Liver (tissue), 3 donors: Measurements from ENCODE around the gene KIF2B.
"Not testable (repeated sequence)": the region's sequence is repeated elsewhere in the genome, so short reads cannot be mapped to it uniquely, and the experiment has no call there.

Experiments used
- CTCF ChIP-seq: fragments of 150-350 bp; IDR thresholded peaks from 2 replicates; pipeline ENCODE4 v1.5.1; 2017; ENCODE audit warnings: improper control_type of control experiment, low read depth, low read length; ENCODE audit not compliant: missing input control
- HNF4A ChIP-seq, 2 donors: conservative IDR thresholded peaks; 2 replicates each; pipeline ENCODE4 v1.6.1; 2016; ENCODE audit warnings: antibody characterized with exemption in 2 of 2, mild to moderate bottlenecking in 2 of 2
- RAD21 ChIP-seq, 2 donors: IDR thresholded peaks; 2 replicates each; pipeline ENCODE4 v1.6.1; 2016; ENCODE audit warnings: antibody characterized with exemption in 2 of 2, mild to moderate bottlenecking in 2 of 2
- SP1 ChIP-seq: IDR thresholded peaks from 2 replicates; pipeline ENCODE4 v1.6.1; 2018; ENCODE audit warnings: antibody characterized with exemption, mild to moderate bottlenecking
- YY1 ChIP-seq: IDR thresholded peaks from 2 replicates; pipeline ENCODE4 v1.6.1; 2016; ENCODE audit warnings: antibody characterized with exemption, mild to moderate bottlenecking
- TF ChIP-seq, protein P1 (sequence below): IDR thresholded peaks from 2 replicates; pipeline ENCODE4 v1.6.1; 2016; ENCODE audit warnings: antibody characterized with exemption
- TF ChIP-seq, protein P2 (sequence below): IDR thresholded peaks from 2 replicates; pipeline ENCODE4 v1.6.1; 2016; ENCODE audit warnings: antibody characterized with exemption, mild to moderate bottlenecking
- donor health status: healthy.
- donor health status: healthy.

DNA sequence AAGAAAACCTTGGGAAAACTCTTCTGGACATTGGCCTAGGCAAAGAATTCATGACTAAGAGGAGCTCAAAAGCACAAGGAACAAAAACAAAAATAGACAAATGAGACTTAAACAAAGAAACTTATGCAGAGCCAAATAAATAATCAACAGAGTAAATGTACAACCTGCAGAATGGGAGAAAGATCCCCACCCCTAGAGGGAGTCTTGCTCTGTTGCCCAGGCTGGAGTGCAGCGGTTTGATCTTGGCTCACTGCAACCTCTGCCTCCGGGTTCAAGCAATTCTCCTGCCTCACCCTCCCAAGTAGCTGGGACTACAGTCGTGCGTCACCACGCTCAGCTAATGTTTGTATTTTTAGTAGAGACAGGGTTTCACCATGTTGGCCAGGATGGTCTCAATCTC, 48.4 kb downstream of the KIF2B start:
- TF ChIP-seq CTCF, result peak; percentile 7
- TF ChIP-seq, protein P1, sequence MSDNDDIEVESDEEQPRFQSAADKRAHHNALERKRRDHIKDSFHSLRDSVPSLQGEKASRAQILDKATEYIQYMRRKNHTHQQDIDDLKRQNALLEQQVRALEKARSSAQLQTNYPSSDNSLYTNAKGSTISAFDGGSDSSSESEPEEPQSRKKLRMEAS, result not testable (repeated sequence)
- TF ChIP-seq RAD21 (IDR thresholded peaks at IDR 0.05), result peak; percentile 48 to 67
- TF ChIP-seq, protein P2, sequence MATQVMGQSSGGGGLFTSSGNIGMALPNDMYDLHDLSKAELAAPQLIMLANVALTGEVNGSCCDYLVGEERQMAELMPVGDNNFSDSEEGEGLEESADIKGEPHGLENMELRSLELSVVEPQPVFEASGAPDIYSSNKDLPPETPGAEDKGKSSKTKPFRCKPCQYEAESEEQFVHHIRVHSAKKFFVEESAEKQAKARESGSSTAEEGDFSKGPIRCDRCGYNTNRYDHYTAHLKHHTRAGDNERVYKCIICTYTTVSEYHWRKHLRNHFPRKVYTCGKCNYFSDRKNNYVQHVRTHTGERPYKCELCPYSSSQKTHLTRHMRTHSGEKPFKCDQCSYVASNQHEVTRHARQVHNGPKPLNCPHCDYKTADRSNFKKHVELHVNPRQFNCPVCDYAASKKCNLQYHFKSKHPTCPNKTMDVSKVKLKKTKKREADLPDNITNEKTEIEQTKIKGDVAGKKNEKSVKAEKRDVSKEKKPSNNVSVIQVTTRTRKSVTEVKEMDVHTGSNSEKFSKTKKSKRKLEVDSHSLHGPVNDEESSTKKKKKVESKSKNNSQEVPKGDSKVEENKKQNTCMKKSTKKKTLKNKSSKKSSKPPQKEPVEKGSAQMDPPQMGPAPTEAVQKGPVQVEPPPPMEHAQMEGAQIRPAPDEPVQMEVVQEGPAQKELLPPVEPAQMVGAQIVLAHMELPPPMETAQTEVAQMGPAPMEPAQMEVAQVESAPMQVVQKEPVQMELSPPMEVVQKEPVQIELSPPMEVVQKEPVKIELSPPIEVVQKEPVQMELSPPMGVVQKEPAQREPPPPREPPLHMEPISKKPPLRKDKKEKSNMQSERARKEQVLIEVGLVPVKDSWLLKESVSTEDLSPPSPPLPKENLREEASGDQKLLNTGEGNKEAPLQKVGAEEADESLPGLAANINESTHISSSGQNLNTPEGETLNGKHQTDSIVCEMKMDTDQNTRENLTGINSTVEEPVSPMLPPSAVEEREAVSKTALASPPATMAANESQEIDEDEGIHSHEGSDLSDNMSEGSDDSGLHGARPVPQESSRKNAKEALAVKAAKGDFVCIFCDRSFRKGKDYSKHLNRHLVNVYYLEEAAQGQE, result not testable (repeated sequence)
- TF ChIP-seq SP1; HNF4A (conservative IDR thresholded peaks at IDR 0.05); YY1: not testable (repeated sequence)
